ENCODE results near the gene RPUSD2. TPM values are rescaled to one million over a fixed set of nuclear protein-coding genes. Genes with fewer than 3 reads are reported as not detected.

RPUSD2 gene, protein sequence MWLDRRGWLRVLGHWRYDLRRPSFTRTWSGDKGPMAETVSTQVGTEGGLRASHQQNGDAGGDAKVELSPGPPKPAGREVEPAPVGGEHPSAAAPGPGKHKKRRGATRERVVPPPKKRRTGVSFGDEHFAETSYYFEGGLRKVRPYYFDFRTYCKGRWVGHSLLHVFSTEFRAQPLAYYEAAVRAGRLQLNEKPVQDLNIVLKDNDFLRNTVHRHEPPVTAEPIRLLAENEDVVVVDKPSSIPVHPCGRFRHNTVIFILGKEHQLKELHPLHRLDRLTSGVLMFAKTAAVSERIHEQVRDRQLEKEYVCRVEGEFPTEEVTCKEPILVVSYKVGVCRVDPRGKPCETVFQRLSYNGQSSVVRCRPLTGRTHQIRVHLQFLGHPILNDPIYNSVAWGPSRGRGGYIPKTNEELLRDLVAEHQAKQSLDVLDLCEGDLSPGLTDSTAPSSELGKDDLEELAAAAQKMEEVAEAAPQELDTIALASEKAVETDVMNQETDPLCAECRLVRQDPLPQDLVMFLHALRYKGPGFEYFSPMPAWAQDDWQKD
- total RNA-seq (2022): 8.5 and 9.2 TPM in 2 replicates
- percentile 55 among the genes with signal in this experiment for Bru-seq, nascent RNA
- BruChase-seq, experiment 1, labeled RNA remaining after a 6-hour chase: percentile 42 among the genes with signal in this experiment
- percentile 47 among the genes with signal in this experiment for BruChase-seq, experiment 2, labeled RNA remaining after a 2-hour chase
- long read RNA-seq, transcript RPUSD2-201 (3 exons, 2,358 nt): major isoform, 14 of 20 reads
- long read RNA-seq, partial matches to known transcripts: 0 of 20 reads
- long read RNA-seq, other reads (novel, unspliced or antisense): 4 of 20 reads

DNA sequence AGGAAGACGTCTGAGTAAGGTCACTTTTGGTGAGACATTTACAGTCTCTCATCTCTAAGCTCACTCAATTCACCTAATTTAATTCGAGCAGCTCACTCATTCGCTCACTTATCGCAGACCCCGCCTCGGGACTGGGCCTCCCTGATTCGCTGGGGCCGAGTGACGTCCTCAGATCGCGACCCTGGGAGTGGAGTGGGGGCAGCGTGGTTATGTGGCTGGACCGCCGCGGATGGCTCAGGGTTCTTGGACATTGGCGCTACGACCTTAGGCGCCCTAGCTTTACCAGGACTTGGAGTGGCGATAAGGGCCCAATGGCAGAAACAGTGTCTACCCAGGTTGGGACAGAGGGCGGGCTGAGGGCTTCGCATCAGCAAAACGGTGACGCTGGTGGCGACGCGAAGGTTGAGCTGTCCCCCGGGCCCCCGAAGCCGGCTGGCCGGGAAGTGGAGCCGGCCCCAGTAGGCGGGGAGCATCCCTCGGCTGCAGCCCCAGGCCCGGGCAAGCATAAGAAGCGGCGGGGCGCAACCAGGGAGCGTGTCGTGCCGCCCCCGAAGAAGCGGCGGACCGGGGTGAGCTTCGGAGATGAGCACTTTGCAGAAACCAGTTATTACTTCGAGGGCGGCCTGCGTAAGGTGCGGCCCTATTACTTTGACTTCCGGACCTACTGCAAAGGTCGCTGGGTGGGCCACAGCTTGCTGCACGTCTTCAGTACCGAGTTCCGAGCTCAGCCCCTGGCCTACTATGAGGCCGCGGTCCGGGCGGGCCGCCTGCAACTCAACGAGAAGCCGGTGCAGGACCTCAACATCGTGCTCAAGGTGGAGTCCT is at the start of gene RPUSD2:
RPUSD2 (plus strand) TSS at position 171 of the 825 bp plus-strand sequence; CDS start at position 210, 39 bp downstream.
- Mint-ChIP-seq H3K4me1 (ENCODE audit: low read depth, unreplicated experiment) (no peaks in the 10 kb centered on the region), H3K27ac (ENCODE audit: unreplicated experiment) (peak within 1 kb of the TSS; percentile 39), H3K27me3 (ENCODE audit: unreplicated experiment) (no peaks in the 10 kb centered on the region), H3K9me3 (ENCODE audit: low read depth, unreplicated experiment) (no peaks in the 10 kb centered on the region), H3K36me3 (ENCODE audit: insufficient read depth, unreplicated experiment) (peaks cover 34% of the 10 kb centered on the region), H3K4me3 (ENCODE audit: low read depth, unreplicated experiment) (peak within 1 kb of the TSS; percentile 80)
- intact Hi-C loops (cut with micrococcal nuclease; ENCODE audit: unreplicated experiment): no loop called here
- DNase-seq: peak; percentile 89
- TSS peak; percentile 70 for BruUV-seq (replicated peaks)
- TF ChIP-seq, protein P1, sequence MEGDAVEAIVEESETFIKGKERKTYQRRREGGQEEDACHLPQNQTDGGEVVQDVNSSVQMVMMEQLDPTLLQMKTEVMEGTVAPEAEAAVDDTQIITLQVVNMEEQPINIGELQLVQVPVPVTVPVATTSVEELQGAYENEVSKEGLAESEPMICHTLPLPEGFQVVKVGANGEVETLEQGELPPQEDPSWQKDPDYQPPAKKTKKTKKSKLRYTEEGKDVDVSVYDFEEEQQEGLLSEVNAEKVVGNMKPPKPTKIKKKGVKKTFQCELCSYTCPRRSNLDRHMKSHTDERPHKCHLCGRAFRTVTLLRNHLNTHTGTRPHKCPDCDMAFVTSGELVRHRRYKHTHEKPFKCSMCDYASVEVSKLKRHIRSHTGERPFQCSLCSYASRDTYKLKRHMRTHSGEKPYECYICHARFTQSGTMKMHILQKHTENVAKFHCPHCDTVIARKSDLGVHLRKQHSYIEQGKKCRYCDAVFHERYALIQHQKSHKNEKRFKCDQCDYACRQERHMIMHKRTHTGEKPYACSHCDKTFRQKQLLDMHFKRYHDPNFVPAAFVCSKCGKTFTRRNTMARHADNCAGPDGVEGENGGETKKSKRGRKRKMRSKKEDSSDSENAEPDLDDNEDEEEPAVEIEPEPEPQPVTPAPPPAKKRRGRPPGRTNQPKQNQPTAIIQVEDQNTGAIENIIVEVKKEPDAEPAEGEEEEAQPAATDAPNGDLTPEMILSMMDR (IDR thresholded peaks at IDR 0.05; ENCODE audit: unreplicated experiment): no peak
- CTCF ChIA-PET: interaction anchor here (0.6 to 1.7 kb wide), 3 partner anchors 21 to 324 kb away, joined by 4 read pairs; no protein-coding TSS in a partner anchor

DNA sequence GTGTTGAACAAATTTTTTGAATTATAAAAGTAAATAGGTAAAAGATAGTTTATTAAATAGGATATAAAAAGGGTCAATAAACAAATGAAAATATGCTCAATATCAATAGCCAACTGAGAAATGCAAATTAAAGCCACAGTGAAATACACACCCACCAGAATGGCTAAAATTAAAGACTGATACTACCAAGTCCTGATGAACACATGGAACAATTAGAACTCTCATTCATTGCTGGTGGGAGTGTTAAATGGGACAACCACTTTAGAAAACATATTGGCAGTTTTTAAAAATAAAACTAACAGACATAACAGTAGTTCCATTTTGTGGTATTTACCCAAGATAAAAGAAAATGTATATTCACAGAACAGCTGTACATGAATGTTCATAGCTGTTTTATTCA is 45.5 kb upstream of the RPUSD2 start:
- intact Hi-C loops (cut with micrococcal nuclease; ENCODE audit: unreplicated experiment): no loop called here
- BruUV-seq (replicated peaks): no TSS peak
- CTCF ChIA-PET: no interaction called here

GRCh38 chr15:40525855-40526254 is 43.2 kb upstream of the RPUSD2 start:
- Mint-ChIP-seq H3K4me3 (ENCODE audit: low read depth, unreplicated experiment) (no peak overlapping the region), H3K4me1 (ENCODE audit: low read depth, unreplicated experiment) (no peaks in the 10 kb centered on the region), H3K9me3 (ENCODE audit: low read depth, unreplicated experiment) (no peaks in the 10 kb centered on the region), H3K27ac (ENCODE audit: unreplicated experiment) (no peak overlapping the region), H3K27me3 (ENCODE audit: unreplicated experiment) (no peaks in the 10 kb centered on the region), H3K36me3 (ENCODE audit: insufficient read depth, unreplicated experiment) (no peaks in the 10 kb centered on the region)
- TF ChIP-seq, protein P1 (IDR thresholded peaks at IDR 0.05; ENCODE audit: unreplicated experiment): no peak
- BruUV-seq (replicated peaks): no TSS peak
- intact Hi-C loops (cut with micrococcal nuclease; ENCODE audit: unreplicated experiment): no loop called here
- DNase-seq: no peak
- CTCF ChIA-PET: no interaction called here

More for the DNA sequence above, 45.5 kb upstream of the RPUSD2 start:
- Mint-ChIP-seq H3K4me1 (ENCODE audit: low read depth, unreplicated experiment) (no peaks in the 10 kb centered on the region), H3K27ac (ENCODE audit: unreplicated experiment) (no peak overlapping the region), H3K9me3 (ENCODE audit: low read depth, unreplicated experiment) (no peaks in the 10 kb centered on the region), H3K36me3 (ENCODE audit: insufficient read depth, unreplicated experiment) (no peaks in the 10 kb centered on the region), H3K4me3 (ENCODE audit: low read depth, unreplicated experiment) (no peak overlapping the region), H3K27me3 (ENCODE audit: unreplicated experiment) (no peaks in the 10 kb centered on the region)
- TF ChIP-seq, protein P1 (IDR thresholded peaks at IDR 0.05; ENCODE audit: unreplicated experiment): no peak
- no peak for DNase-seq

DNA sequence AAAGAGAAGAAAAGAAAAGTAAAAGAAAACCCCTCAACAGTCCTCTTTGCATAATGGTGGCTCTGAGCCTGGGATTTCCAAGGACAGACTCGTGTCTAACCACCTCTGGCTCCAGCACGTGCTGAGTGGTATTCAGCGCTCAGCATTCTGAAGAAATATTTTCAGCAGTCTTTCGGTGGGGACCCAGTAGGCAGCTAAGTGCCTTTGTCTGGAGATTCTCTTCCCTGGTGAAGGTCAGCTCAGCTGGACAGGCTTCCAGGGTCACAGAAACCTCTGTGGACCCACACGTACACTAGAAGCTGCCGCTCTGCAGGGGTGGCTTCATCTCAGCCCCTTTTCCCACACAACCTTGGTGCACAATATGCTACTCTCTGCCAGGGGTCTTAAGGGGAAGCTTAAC is 40.3 kb upstream of the RPUSD2 start:
- H3K4me1 Mint-ChIP-seq (ENCODE audit: low read depth, unreplicated experiment): no peaks in the 10 kb centered on the region
- H3K9me3 Mint-ChIP-seq (ENCODE audit: low read depth, unreplicated experiment): no peaks in the 10 kb centered on the region
- CTCF ChIA-PET: no interaction called here
- H3K27ac Mint-ChIP-seq (ENCODE audit: unreplicated experiment): no peak overlapping the region
- no peaks in the 10 kb centered on the region for H3K27me3 Mint-ChIP-seq (ENCODE audit: unreplicated experiment)
- no TSS peak for BruUV-seq (replicated peaks)
- intact Hi-C loops (cut with micrococcal nuclease; ENCODE audit: unreplicated experiment): no loop called here
- H3K36me3 Mint-ChIP-seq (ENCODE audit: insufficient read depth, unreplicated experiment): no peaks in the 10 kb centered on the region
- no peak overlapping the region for H3K4me3 Mint-ChIP-seq (ENCODE audit: low read depth, unreplicated experiment)
- DNase-seq: no peak
- TF ChIP-seq, protein P1 (IDR thresholded peaks at IDR 0.05; ENCODE audit: unreplicated experiment): no peak
